GM18498 (cell line): Measurements from ENCODE around the gene BTF3L4.
"Not testable (repeated sequence)": the region's sequence is repeated elsewhere in the genome, so short reads cannot be mapped to it uniquely, and the experiment has no call there.

ENCODE experiments used
- ATAC-seq: cut with Tn5 transposase; IDR thresholded peaks from one replicate; pipeline ENCODE4 v1.9.1; 2021; ENCODE audit warnings: mild to moderate bottlenecking, moderate library complexity; ENCODE audit not compliant: unreplicated experiment

Gene BTF3L4

GRCh38 chr1:52056163-52056936 lies at the start of gene BTF3L4:
Gene BTF3L4 (plus strand): TSS chr1:52056295. CDS start chr1:52059848, 3,553 bp downstream.
- peak; percentile 85 for ATAC-seq

- ATAC-seq = no peak
Observed at GRCh38 chr1:52007215-52008002, 48.7 kb upstream of the BTF3L4 start.

GRCh38 chr1:52008071-52008809 lies 47.9 kb upstream of the BTF3L4 start:
- no peak for ATAC-seq

GRCh38 chr1:52022133-52022532 lies 34.0 kb upstream of the BTF3L4 start:
- ATAC-seq = no peak

GRCh38 chr1:52026278-52026677 lies 29.8 kb upstream of the BTF3L4 start:
- no peak for ATAC-seq

GRCh38 chr1:52028328-52028727 lies 27.8 kb upstream of the BTF3L4 start:
- ATAC-seq = no peak

- not testable (repeated sequence) for ATAC-seq
Observed at GRCh38 chr1:52028839-52029238, 27.3 kb upstream of the BTF3L4 start.

- ATAC-seq = peak; percentile 51
Observed at GRCh38 chr1:52032124-52032784, 23.8 kb upstream of the BTF3L4 start.

- ATAC-seq = peak; percentile 42
Observed at GRCh38 chr1:52032785-52033131, 23.3 kb upstream of the BTF3L4 start.

- peak; percentile 83 for ATAC-seq
Observed at GRCh38 chr1:52033190-52034049, 22.7 kb upstream of the BTF3L4 start, which contains the start of gene KTI12. Gene KTI12 (minus strand): TSS chr1:52033810. CDS start chr1:52033761, 49 bp downstream.

- ATAC-seq = no peak
Observed at GRCh38 chr1:52034050-52034384, 22.1 kb upstream of the BTF3L4 start.

GRCh38 chr1:52037402-52037814 lies 18.7 kb upstream of the BTF3L4 start:
- no peak for ATAC-seq

- no peak for ATAC-seq
Observed at GRCh38 chr1:52037909-52038308, 18.2 kb upstream of the BTF3L4 start.

- ATAC-seq = no peak
Observed at GRCh38 chr1:52041551-52042185, 14.4 kb upstream of the BTF3L4 start.

GRCh38 chr1:52045236-52045635 lies 10.9 kb upstream of the BTF3L4 start:
- ATAC-seq = no peak

- not testable (repeated sequence) for ATAC-seq
Observed at GRCh38 chr1:52045666-52046195, 10.4 kb upstream of the BTF3L4 start.

GRCh38 chr1:52049337-52049736 lies 6.8 kb upstream of the BTF3L4 start:
- not testable (repeated sequence) for ATAC-seq

GRCh38 chr1:52053862-52054261 lies 2.2 kb upstream of the BTF3L4 start:
- no peak for ATAC-seq

GRCh38 chr1:52054496-52055065 lies 1.5 kb upstream of the BTF3L4 start:
- ATAC-seq = no peak
